Activated gamma-delta T cell treated with Interleukin-2 at 50 U/mL for 16 hours (primary cell): ENCODE results near the gene LIM2.

Experiments used
- DNase-seq: peaks from one replicate; pipeline ENCODE4 v3.0.0-alpha.2; 2020

Gene LIM2

DNA sequence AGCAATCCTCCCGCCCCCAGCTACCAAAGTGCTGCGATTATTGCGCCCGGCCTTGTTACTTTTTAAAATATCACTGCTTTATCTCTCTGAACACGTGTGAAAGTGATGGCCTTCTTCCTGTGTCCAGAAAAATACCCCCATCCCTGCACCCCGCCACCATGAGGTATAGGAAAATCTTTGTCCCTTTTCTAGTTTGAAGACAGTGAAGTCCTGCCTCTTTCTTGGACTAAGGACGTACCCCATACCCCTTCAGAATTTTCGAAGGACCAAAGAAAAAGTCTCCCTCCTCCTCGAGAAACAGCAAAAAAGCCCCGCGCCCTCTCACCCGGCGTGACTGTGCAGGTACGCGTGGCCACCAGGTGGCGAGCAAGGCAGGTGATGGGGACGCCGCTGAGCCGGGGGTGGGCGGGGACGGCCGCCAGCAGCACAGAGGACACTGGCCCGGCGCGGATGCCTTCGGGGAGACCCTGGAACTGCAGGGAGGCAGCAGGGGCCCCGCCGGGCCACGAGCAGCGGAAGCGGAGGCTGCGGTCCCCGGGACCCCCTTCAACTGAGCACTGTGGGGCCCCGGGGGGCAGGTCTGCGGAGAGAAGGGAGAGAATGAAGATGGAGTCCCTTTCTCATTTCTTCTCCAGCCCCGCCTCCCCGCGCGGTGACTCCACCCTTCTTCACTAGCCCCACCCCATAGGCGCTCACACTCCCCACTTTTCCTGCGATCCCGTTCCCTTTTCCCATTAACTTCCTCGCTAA is 49.0 kb downstream of the LIM2 start:
- peak; percentile 85 for DNase-seq

DNA sequence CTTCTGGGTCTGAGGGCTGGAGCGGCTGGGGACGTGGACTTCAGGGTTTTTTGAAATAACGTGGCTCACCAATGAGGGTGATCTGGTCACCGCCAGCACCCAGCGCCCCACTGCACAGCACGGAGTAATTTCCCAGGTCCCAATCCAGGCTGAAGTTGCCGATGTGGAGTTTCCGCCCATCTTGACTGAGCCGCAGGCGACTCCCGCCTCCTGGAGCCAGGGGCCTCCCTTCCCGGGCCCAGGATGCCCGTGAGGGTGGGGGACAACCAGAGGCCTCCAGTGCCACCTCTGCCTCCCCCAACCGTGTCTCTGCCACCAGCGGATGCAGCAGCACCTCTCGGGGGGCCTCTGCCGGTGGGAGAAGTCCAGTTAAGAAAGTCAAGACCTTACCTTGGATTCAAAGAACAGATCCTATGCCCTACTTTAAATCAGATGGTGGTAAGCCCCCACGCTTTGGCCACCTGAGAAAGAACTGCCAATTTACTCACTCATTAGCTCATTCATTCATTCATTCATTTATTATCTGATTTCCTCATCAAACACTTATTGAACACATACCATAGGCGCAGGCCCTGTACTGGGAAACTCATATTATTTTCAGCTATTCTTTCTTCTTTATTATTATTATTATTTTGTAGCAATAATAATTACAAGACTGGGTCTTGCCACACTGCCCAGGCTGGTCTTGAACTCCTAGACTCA is 49.8 kb downstream of the LIM2 start:
- DNase-seq: no peak

DNA sequence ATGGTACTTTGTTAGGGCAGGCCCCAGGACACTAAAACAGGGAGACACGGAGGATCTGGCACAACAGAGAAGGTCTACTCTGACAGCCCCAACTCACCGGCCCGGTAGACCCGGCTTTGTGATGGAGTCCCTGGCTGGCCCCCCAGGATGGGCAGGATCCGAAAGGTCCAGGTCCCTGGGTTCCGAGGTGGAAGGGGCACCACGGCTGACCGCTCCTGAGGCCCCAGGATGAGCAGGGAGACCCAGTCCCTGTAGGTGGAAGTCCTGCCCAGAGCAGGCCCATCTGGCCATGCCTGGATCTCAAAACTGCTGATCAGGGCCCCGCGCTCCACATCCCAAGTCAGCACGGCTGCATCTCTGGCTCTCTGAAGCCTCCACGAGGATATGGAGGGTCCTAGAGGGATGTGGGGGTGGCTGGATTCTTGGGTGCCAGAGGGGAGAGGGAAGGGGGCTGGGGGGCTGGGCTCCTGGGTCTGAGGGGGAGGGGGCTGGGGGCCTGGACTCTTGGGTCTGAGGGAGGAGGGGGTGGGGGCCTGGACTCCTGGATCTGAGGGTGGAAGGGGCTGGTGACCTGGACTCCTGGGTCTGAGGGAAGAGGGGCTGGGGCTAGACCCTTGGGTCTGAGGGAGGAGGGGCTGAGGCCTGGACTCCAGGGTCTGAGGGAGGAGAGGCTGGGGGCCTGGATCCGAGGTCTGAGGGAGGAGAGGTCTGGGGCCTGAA is 50.5 kb downstream of the LIM2 start:
- no peak for DNase-seq

DNA sequence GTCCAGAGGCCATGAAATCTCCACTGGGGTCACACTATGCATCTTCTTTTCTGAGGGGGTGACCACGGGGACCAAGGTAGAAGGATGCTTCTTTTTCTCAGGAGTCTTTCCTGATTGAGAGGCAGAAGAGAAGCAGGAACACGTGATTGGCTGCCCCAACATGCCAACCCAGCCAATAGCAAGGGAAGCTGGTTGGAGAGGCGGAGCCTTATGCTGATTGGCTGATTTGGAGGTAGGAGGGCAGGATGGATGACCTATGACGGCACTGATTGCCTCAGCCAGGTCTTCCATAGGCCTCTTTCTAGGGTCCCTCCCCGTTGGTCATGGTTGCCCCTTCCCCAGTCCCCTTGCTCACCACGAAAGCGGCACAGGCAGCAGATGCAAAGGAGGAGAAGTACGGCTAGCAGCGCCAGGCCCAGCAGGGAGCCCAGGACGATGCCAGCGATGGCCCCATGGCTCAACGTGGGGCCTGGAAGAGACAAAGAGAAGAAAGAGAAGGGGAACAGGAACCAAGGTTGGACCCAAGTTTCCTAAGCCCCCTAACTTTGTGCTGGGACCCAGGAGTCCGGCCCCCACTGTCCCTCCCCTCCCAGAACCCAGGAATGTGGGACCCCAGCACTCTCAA is 53.8 kb downstream of the LIM2 start:
- DNase-seq: no peak

DNA sequence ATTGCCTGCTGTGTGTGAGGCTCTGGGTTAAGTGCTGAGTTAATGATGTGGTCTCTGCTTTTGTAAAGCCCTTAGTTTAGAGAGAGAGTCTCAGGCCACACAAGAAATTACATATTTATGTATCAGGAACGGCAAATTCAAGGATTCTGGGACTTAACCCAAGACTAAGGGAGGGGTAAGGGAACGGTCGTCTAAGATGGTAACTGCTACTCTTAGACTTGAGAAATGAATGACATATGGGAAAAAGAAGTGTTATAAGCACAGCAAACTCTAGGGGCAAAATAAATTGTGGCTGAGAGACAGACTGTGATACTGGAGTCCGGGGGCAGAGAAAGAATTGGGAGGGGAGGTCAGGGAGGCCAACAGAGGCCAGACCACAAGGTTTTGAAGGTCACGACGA is 56.1 kb downstream of the LIM2 start:
- no peak for DNase-seq

DNA sequence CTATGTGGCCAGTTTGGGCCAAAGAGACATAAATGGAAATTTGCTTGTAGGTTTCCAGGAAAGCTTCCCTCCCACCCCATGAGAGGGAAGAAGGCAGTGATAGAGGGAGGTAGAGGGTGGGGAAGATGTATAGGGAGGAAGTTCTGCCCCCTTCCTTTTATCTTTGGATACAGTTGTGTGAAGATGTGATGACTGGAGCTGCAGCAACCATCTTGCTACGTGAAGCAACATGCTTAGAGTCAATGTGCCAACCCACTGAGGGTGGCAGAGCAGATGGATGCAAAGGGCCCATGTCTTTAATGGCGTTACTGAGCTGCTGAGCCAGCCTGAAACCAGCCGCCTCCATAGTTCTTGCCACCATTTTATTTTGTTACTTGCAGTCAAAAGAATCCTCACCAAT is 56.6 kb downstream of the LIM2 start:
- DNase-seq: no peak

DNA sequence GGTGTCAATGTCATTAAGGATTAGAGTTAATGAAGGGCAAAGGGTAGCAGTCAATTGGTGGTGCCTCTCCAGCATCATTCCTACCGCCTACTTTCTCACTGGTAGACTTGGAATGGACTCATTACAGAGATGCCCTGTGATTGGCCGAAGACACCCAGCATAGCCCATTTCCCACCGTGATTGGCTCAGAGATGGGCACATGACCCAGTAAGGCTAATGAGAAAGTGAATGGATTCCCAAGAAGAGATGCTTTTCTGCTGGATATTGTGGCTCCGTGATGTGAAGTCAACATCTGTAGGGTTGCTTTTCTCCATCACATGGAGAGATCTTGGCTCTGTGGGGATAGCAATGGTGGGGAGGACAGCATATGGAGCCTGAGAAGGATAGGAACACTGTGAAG is 57.4 kb downstream of the LIM2 start:
- DNase-seq: no peak
